Large intestine (tissue), 12 donors: Measurements from ENCODE around the gene CEP57. TPM values are rescaled to one million over a fixed set of nuclear protein-coding genes. Genes with fewer than 3 reads are reported as not detected.
A peak's percentile ranks its signal among the peaks of the same experiment; 100 is the strongest.

Experiments used
- DNase-seq, 2 donors: peaks; one replicate each; pipeline versions ENCODE4 v3.0.0 to v3.0.0-alpha.2; 2013
- H3K27ac ChIP-seq: one replicate; pipeline ENCODE4 v1.5.1; 2013; ENCODE audit warnings: low read length
- H3K27me3 ChIP-seq: 2 replicates; pipeline ENCODE4 v1.6.1; 2013; ENCODE audit warnings: low read length; ENCODE audit not compliant: control insufficient read depth, insufficient read depth
- H3K36me3 ChIP-seq: 2 replicates; pipeline ENCODE4 v1.6.1; 2013; ENCODE audit warnings: low read length; ENCODE audit not compliant: control insufficient read depth, insufficient read depth
- H3K4me1 ChIP-seq: one replicate; pipeline ENCODE4 v1.6.1; 2013; ENCODE audit warnings: low read length; ENCODE audit not compliant: control insufficient read depth, insufficient read depth
- H3K4me3 ChIP-seq: one replicate; pipeline ENCODE4 v1.5.1; 2013; ENCODE audit warnings: low read length
- H3K9me3 ChIP-seq: one replicate; pipeline ENCODE4 v1.6.1; 2013; ENCODE audit warnings: mild to moderate bottlenecking, low read depth, low read length, moderate library complexity; ENCODE audit not compliant: control insufficient read depth
- WGBS: methylation state at CpG from one replicate; pipeline ENCODE4 v1.1.5; 2013; ENCODE audit warnings: low lambda C conversion rate; ENCODE audit not compliant: insufficient coverage; 5-methylcytosine and 5-hydroxymethylcytosine counted together
- long read RNA-seq, 11 donors: transcript quantifications; one replicate each; lab custom pipeline, GENCODE V29; 2026
- polyA plus RNA-seq: library from polyadenylated mRNA; unstranded; fragments of 120-200 nt; gene quantifications from one replicate; pipeline ENCODE4 v1.2.1, GENCODE V29; 2013

Gene CEP57
- 80.0 TPM for polyA plus RNA-seq
- long read RNA-seq, donor 1, transcript CEP57-210 (7 exons, 2,084 nt) = minor isoform, 5 of 14 reads
- long read RNA-seq, donor 1, transcript CEP57-202 (11 exons, 3,178 nt) = major isoform, 7 of 14 reads
- long read RNA-seq, donor 1, partial matches to known transcripts = 0 of 14 reads
- long read RNA-seq, donor 1, other reads (novel, unspliced or antisense) = 0 of 14 reads
- long read RNA-seq, donor 2, transcript CEP57-202 (11 exons, 3,178 nt) = minor isoform, 6 of 32 reads
- long read RNA-seq, donor 2, transcript CEP57-209 (3 exons, 2,632 nt) = major isoform, 12 of 32 reads
- long read RNA-seq, donor 2, transcript CEP57-210 (7 exons, 2,084 nt) = minor isoform, 8 of 32 reads
- long read RNA-seq, donor 2, partial matches to known transcripts = 5 of 32 reads
- long read RNA-seq, donor 2, other reads (novel, unspliced or antisense) = 0 of 32 reads
- long read RNA-seq, donor 3 = 0 reads
- long read RNA-seq, donor 4, partial matches to known transcripts = 0 of 3 reads
- long read RNA-seq, donor 4, other reads (novel, unspliced or antisense) = 0 of 3 reads
- long read RNA-seq, donor 5, transcript CEP57-210 (7 exons, 2,084 nt) = major isoform, 6 of 12 reads
- long read RNA-seq, donor 5, partial matches to known transcripts = 0 of 12 reads
- long read RNA-seq, donor 5, other reads (novel, unspliced or antisense) = 0 of 12 reads
- long read RNA-seq, donor 6, transcript CEP57-210 (7 exons, 2,084 nt) = major isoform, 15 of 29 reads
- long read RNA-seq, donor 6, transcript CEP57-209 (3 exons, 2,632 nt) = minor isoform, 12 of 29 reads
- long read RNA-seq, donor 6, partial matches to known transcripts = 0 of 29 reads
- long read RNA-seq, donor 6, other reads (novel, unspliced or antisense) = 0 of 29 reads
- long read RNA-seq, donor 7, transcript CEP57-210 (7 exons, 2,084 nt) = major isoform, 9 of 14 reads
- long read RNA-seq, donor 7, partial matches to known transcripts = 0 of 14 reads
- long read RNA-seq, donor 7, other reads (novel, unspliced or antisense) = 0 of 14 reads
- long read RNA-seq, donor 8, transcript CEP57-209 (3 exons, 2,632 nt) = major isoform, 17 of 56 reads
- long read RNA-seq, donor 8, transcript CEP57-202 (11 exons, 3,178 nt) = minor isoform, 6 of 56 reads
- long read RNA-seq, donor 8, transcript CEP57-210 (7 exons, 2,084 nt) = minor isoform, 11 of 56 reads
- long read RNA-seq, donor 8, partial matches to known transcripts = 19 of 56 reads
- long read RNA-seq, donor 8, other reads (novel, unspliced or antisense) = 0 of 56 reads
- long read RNA-seq, donor 9, transcript CEP57-210 (7 exons, 2,084 nt) = major isoform, 11 of 34 reads
- long read RNA-seq, donor 9, transcript CEP57-209 (3 exons, 2,632 nt) = minor isoform, 10 of 34 reads
- long read RNA-seq, donor 9, transcript CEP57-202 (11 exons, 3,178 nt) = minor isoform, 5 of 34 reads
- long read RNA-seq, donor 9, partial matches to known transcripts = 7 of 34 reads
- long read RNA-seq, donor 9, other reads (novel, unspliced or antisense) = 0 of 34 reads
- long read RNA-seq, donor 10, transcript CEP57-209 (3 exons, 2,632 nt) = minor isoform, 8 of 26 reads
- long read RNA-seq, donor 10, transcript CEP57-210 (7 exons, 2,084 nt) = minor isoform, 8 of 26 reads
- long read RNA-seq, donor 10, transcript CEP57-202 (11 exons, 3,178 nt) = major isoform, 9 of 26 reads
- long read RNA-seq, donor 10, partial matches to known transcripts = 0 of 26 reads
- long read RNA-seq, donor 10, other reads (novel, unspliced or antisense) = 0 of 26 reads
- long read RNA-seq, donor 11, transcript CEP57-202 (11 exons, 3,178 nt) = major isoform, 6 of 13 reads
- long read RNA-seq, donor 11, partial matches to known transcripts = 0 of 13 reads
- long read RNA-seq, donor 11, other reads (novel, unspliced or antisense) = 0 of 13 reads

- H3K4me1 ChIP-seq = peaks cover 13% of the 10 kb centered on the region
- WGBS = no CpG with 5 or more reads among the region's 55 CpGs
Measured at GRCh38 chr11:95790123-95790932, at the start of gene CEP57. CEP57 (plus strand) TSS chr11:95790498; CDS start chr11:95790699, 201 bp downstream.

DNA sequence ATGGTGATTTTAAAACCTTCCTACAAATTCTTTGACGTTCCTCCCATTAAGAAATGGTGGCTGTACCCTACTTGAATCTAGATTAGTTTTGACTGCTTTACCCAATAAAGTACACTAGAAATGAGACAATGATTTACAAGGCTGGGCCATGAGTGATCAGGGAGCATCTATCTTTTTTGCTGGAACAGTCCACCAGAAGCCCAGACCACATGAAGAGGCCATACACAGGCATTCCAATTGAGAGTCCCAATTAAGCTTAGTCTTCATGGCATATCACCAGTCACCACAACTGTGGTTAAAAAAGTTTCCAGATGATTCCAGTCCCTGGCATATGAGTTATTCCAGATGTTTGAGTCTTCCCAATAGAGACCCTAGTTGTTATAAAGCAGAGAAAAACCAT lies 40.2 kb upstream of the CEP57 start:
- H3K9me3 ChIP-seq = no peaks in the 10 kb centered on the region
- H3K4me3 ChIP-seq = no peak overlapping the region
- WGBS = 50% methylated on average over 1 of the region's 1 CpG
- no peaks in the 10 kb centered on the region for H3K36me3 ChIP-seq
- DNase-seq = no peak
- no peaks in the 10 kb centered on the region for H3K4me1 ChIP-seq
- H3K27ac ChIP-seq = no peak overlapping the region
- H3K27me3 ChIP-seq = no peaks in the 10 kb centered on the region

More at GRCh38 chr11:95790123-95790932, at the start of gene CEP57:
- no peaks in the 10 kb centered on the region for H3K27me3 ChIP-seq
- DNase-seq = peak; percentile 97 to 98
- H3K27ac ChIP-seq = peak within 1 kb of the TSS; percentile 95
- H3K4me3 ChIP-seq = peak within 1 kb of the TSS; percentile 92
- H3K36me3 ChIP-seq = peaks cover 12% of the 10 kb centered on the region
- no peaks in the 10 kb centered on the region for H3K9me3 ChIP-seq

DNA sequence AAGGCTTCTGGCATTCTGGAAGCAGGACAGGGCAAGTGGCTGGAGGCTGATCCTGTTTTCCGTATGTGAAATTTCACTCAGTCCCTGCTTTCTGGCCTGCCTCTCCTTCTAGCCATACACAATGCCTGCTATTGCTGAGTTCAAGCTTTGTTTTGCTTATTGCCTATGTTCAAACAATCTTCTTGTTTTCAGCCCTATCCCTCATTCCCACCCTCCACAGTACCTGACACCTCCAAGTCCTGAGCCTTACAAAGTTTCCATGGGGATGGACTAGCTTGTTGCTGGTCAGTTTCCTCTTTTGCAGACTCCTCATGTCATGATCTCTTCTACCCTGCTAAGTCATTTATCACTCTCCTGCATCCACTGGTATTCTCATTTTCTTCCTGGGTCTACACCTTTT lies 38.8 kb upstream of the CEP57 start:
- WGBS = no CpG with 5 or more reads among the region's 1 CpG
- Histone ChIP-seq H3K9me3 (no peaks in the 10 kb centered on the region), H3K4me3 (no peak overlapping the region), H3K36me3 (no peaks in the 10 kb centered on the region), H3K27me3 (no peaks in the 10 kb centered on the region), H3K4me1 (no peaks in the 10 kb centered on the region), H3K27ac (no peak overlapping the region)
- DNase-seq = no peak

DNA sequence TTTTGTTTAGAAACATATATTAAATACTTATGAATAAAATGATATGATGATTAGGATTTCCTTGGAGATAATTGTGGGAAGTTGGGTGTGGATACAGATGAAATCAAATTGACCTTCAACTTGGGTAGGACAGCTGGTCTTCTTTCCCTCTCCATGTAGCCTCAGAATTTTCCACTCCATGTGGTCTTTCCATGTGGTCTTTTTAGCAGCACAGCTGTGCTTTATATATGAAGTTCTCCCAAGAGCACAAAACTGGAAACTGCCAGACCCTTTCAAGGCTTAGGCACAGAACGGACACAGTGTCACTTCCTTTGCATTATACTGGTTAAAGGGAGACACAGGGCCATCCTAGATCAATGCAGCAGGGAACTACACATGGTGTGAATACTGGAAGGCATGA lies 29.4 kb upstream of the CEP57 start:
- no peaks in the 10 kb centered on the region for H3K9me3 ChIP-seq
- no peaks in the 10 kb centered on the region for H3K4me1 ChIP-seq
- H3K36me3 ChIP-seq = no peaks in the 10 kb centered on the region
- H3K27ac ChIP-seq = no peak overlapping the region
- no CpG with 5 or more reads among the region's 1 CpG for WGBS
- no peak for DNase-seq
- no peaks in the 10 kb centered on the region for H3K27me3 ChIP-seq
- H3K4me3 ChIP-seq = no peak overlapping the region

DNA sequence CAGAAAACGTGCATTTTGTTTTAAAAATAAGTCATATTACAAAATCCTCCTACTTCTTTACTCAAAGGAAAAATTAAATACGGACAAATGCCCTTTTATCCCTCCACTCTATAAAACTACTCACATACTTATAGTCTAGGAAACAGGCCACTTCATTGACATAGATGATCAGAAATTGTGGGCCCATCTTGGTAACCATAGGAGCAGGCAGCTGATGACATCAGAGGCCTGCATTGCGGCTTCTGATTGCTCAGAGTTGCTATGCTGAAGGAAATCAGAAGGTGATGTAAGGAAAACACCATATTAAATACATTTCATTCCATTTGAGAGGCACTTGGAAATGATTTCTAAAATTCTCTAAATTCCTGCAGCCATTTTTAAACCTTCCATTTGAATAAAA lies 27.8 kb upstream of the CEP57 start:
- Histone ChIP-seq H3K4me1 (no peaks in the 10 kb centered on the region), H3K27ac (no peak overlapping the region), H3K27me3 (no peaks in the 10 kb centered on the region), H3K9me3 (no peaks in the 10 kb centered on the region), H3K36me3 (no peaks in the 10 kb centered on the region), H3K4me3 (no peak overlapping the region)
- DNase-seq = no peak
- WGBS = 90% methylated on average over 2 of the region's 3 CpGs

- H3K9me3 ChIP-seq = no peaks in the 10 kb centered on the region
- H3K4me1 ChIP-seq = no peaks in the 10 kb centered on the region
- no peaks in the 10 kb centered on the region for H3K36me3 ChIP-seq
- no peak overlapping the region for H3K4me3 ChIP-seq
- H3K27ac ChIP-seq = no peak overlapping the region
- H3K27me3 ChIP-seq = no peaks in the 10 kb centered on the region
- peak; percentile 23 to 40 for DNase-seq
- 6% methylated on average over 2 of the region's 4 CpGs for WGBS
Measured at GRCh38 chr11:95764267-95764898, 25.9 kb upstream of the CEP57 start.

GRCh38 chr11:95766701-95767100 lies 23.6 kb upstream of the CEP57 start:
- H3K4me3 ChIP-seq = no peak overlapping the region
- WGBS = 80% methylated on average over 1 of the region's 3 CpGs

GRCh38 chr11:95767498-95767897 lies 22.8 kb upstream of the CEP57 start:
- no peaks in the 10 kb centered on the region for H3K27me3 ChIP-seq

More at GRCh38 chr11:95766701-95767100, 23.6 kb upstream of the CEP57 start:
- Histone ChIP-seq H3K27ac (no peak overlapping the region), H3K4me1 (no peaks in the 10 kb centered on the region), H3K36me3 (peaks cover 2% of the 10 kb centered on the region), H3K9me3 (no peaks in the 10 kb centered on the region), H3K27me3 (no peaks in the 10 kb centered on the region)
- no peak for DNase-seq

More at GRCh38 chr11:95767498-95767897, 22.8 kb upstream of the CEP57 start:
- no CpG with 5 or more reads among the region's 1 CpG for WGBS
- Histone ChIP-seq H3K9me3 (no peaks in the 10 kb centered on the region), H3K36me3 (peaks cover 3% of the 10 kb centered on the region), H3K4me3 (no peak overlapping the region), H3K27ac (no peak overlapping the region), H3K4me1 (no peaks in the 10 kb centered on the region)
- peak in 1 of 2 donors; percentile 22 for DNase-seq
